ENCODE data around the gene DBN1.

DNA sequence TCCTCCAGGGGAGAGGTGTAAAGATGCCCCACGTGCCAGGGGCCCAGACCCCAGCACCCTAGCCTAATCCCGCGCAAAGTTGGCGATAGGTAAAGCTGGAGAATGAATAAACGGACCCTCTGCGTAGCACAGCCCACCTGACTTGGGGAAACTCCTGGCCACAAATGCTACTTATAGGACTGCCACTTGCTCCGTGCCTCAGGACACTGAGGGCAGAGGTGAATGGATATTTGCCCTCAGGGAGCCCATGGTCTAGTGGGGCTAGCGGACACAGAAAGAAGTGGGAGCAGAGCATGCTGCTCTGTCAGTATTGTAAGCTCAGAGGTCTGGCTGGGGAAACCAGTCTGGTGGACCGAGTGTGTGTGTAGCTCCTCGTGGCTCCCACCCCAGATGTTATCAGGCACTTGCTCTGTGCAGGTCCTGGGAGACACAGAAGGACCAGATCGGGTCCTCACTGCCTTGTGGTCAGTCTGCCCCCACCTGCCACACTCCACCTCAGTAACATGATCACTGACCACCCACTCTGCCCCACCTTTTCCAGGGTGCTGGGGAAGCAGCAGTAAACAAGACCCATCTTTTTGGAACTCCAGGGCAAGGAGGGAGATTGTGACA, 46.1 kb downstream of the DBN1 start:
- TF ChIP-seq, protein P1, sequence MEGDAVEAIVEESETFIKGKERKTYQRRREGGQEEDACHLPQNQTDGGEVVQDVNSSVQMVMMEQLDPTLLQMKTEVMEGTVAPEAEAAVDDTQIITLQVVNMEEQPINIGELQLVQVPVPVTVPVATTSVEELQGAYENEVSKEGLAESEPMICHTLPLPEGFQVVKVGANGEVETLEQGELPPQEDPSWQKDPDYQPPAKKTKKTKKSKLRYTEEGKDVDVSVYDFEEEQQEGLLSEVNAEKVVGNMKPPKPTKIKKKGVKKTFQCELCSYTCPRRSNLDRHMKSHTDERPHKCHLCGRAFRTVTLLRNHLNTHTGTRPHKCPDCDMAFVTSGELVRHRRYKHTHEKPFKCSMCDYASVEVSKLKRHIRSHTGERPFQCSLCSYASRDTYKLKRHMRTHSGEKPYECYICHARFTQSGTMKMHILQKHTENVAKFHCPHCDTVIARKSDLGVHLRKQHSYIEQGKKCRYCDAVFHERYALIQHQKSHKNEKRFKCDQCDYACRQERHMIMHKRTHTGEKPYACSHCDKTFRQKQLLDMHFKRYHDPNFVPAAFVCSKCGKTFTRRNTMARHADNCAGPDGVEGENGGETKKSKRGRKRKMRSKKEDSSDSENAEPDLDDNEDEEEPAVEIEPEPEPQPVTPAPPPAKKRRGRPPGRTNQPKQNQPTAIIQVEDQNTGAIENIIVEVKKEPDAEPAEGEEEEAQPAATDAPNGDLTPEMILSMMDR (conservative IDR thresholded peaks at IDR 0.05 in 1 of 2, IDR thresholded peaks at IDR 0.05 in 1 of 2; ENCODE audit: extremely low read depth in 1 of 2, insufficient read depth in 1 of 2, low read depth in 1 of 2, low read length in 2 of 2): no peak
- no peak for TF ChIP-seq EZH2 (IDR thresholded peaks at IDR 0.05; ENCODE audit: borderline replicate concordance, low read length)
